Neural cell (in vitro differentiated cells): ENCODE results near the gene PMIS2.

Source experiments
- EP300 ChIP-seq: fragments of 450-650 bp; conservative IDR thresholded peaks from 2 replicates; pipeline ENCODE4 v1.6.1; 2014; ENCODE audit warnings: antibody characterized with exemption, mild to moderate bottlenecking, moderate library complexity; ENCODE audit not compliant: poor library complexity, severe bottlenecking
- EZH2 ChIP-seq: fragments of 200-600, 300-800 bp; shearing (Covaris generic), sonication (generic); IDR thresholded peaks from 2 replicates; pipeline ENCODE4 v1.6.1; 2014; ENCODE audit warnings: antibody characterized with exemption, low read length, borderline replicate concordance, mild to moderate bottlenecking; ENCODE audit not compliant: insufficient read depth, poor library complexity, severe bottlenecking
- MXI1 ChIP-seq: fragments of 450-650 bp; conservative IDR thresholded peaks from 2 replicates; pipeline ENCODE4 v1.6.1; 2014; ENCODE audit warnings: antibody characterized with exemption, mild to moderate bottlenecking; ENCODE audit not compliant: poor library complexity, severe bottlenecking
- POLR2AphosphoS5 ChIP-seq: IDR thresholded peaks from 2 replicates; pipeline ENCODE4 v1.6.1; 2012
- RAD21 ChIP-seq: fragments of 450-650 bp; conservative IDR thresholded peaks from 2 replicates; pipeline ENCODE4 v1.6.1; 2014; ENCODE audit warnings: antibody characterized with exemption, mild to moderate bottlenecking, moderate library complexity
- SMC3 ChIP-seq: fragments of 450-650 bp; conservative IDR thresholded peaks from 2 replicates; pipeline ENCODE4 v1.6.1; 2014; ENCODE audit warnings: antibody characterized with exemption, mild to moderate bottlenecking, moderate library complexity; ENCODE audit not compliant: poor library complexity
- TF ChIP-seq, protein P1 (sequence below): fragments of 450-650 bp; IDR thresholded peaks from 2 replicates; pipeline ENCODE4 v1.5.1; 2014; ENCODE audit warnings: antibody characterized with exemption, mild to moderate bottlenecking, moderate library complexity; ENCODE audit not compliant: poor library complexity, severe bottlenecking

DNA sequence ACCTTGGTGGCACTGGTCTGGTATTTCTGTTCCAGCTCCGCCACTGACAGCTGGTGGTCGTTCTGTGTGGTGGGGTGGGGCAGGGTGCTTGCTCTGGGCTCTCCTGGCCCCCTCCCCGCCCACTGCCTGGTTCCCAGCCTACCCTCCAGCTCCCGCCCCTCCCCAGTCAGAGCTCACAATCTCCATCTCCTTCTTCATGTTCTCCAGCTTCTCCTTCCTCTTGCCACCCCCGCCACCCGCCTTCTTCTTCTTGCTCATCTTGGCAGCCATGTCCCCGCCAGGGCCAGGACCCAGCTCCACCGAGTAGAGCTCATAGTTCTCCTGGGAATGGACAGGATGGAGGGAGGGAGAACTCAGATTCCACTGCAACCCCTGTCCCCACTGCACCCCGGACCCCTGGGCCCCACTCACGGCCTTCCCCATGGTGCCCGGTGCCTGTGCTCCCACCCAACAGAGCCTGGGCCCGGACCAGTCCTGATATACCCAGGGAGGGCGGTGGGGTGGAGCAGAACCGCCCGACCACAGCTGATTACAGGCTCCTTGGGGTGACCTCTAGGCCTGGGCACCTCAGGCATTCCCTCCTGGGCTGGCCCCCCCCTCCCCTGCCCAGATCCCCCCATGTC is 22.7 kb upstream of the PMIS2 start, which contains the start of gene ATP4A:
- TF ChIP-seq, protein P1, sequence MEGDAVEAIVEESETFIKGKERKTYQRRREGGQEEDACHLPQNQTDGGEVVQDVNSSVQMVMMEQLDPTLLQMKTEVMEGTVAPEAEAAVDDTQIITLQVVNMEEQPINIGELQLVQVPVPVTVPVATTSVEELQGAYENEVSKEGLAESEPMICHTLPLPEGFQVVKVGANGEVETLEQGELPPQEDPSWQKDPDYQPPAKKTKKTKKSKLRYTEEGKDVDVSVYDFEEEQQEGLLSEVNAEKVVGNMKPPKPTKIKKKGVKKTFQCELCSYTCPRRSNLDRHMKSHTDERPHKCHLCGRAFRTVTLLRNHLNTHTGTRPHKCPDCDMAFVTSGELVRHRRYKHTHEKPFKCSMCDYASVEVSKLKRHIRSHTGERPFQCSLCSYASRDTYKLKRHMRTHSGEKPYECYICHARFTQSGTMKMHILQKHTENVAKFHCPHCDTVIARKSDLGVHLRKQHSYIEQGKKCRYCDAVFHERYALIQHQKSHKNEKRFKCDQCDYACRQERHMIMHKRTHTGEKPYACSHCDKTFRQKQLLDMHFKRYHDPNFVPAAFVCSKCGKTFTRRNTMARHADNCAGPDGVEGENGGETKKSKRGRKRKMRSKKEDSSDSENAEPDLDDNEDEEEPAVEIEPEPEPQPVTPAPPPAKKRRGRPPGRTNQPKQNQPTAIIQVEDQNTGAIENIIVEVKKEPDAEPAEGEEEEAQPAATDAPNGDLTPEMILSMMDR, result no peak
- TF ChIP-seq MXI1 (no peak), EP300 (no peak), POLR2AphosphoS5 (no peak), EZH2 (no peak), SMC3 (no peak), RAD21 (no peak)
